Right forelimb (tissue), 1 donor: Measurements from ENCODE around the gene SARNP.
"Not testable (repeated sequence)": the region's sequence is repeated elsewhere in the genome, so short reads cannot be mapped to it uniquely, and the experiment has no call there.

Experiments
- DNase-seq: peaks from one replicate; pipeline ENCODE4 v3.0.0-alpha.2; 2018

Gene SARNP

DNA sequence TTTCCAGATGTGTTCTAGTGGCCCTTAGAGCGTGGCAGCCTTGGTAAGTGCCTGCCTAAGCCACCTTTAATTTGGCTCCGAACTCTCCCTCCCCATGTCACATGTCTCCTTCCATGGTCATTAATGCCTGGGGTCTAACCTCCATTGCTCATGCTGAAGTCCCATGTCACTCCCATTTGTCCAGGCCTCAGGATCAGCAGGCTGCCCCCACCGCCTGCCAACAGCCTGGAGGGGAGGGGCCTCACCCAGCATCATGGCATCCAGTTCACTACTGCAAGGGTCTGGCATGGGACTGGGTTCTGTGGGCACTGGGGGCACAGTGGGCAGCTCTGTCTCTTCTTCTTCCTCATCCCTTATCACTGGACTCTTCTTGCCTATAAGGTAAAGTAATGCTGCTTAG lies 20.8 kb upstream of the SARNP start:
- no peak for DNase-seq

DNA sequence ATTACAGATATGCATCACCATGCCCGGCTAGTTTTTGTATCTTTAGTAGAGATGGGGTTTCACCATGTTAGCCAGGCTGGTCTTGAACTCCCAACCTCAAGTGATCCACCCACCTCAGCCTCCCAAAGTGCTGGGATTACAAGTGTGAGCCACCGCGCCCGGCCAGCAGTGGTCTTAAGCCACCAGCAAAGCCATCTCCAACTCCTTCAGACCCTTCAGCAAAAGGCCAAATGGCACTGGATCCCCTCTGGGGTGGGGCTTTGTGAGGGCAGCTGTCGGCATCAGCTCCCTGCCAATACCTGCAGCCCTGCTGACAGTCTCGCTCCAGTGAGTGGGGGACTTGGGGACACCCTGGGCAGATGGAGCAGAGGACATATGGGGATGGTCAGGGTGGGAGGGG lies 16.9 kb upstream of the SARNP start:
- DNase-seq: not testable (repeated sequence)

- DNase-seq: no peak
Measured at GRCh38 chr12:55833056-55833455, 15.5 kb upstream of the SARNP start.

GRCh38 chr12:55831447-55831815 lies 13.9 kb upstream of the SARNP start:
- no peak for DNase-seq

GRCh38 chr12:55830601-55831446 lies 13.3 kb upstream of the SARNP start:
- DNase-seq: peak; percentile 94

GRCh38 chr12:55829967-55830600 lies 12.6 kb upstream of the SARNP start:
- DNase-seq: no peak

DNA sequence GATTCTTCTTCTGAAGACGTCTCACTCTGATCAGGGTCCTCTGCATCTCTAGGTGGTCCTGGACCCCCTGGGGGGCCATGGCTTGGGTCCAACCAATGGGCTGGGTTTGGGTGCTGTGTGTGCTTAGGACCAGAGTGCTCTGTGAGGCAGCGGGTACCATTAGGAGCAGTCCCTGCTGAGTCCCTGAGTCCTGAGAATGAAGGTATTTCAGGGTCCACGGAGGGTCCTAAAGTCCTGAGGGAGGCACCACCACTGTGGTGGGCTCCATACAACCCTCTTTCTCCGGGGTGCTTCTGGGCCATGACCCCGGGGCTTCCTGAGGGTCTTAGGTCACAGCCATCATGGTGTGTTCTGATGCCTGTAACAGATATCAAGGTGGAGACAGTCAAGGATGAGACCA lies 10.8 kb upstream of the SARNP start:
- DNase-seq: no peak

DNA sequence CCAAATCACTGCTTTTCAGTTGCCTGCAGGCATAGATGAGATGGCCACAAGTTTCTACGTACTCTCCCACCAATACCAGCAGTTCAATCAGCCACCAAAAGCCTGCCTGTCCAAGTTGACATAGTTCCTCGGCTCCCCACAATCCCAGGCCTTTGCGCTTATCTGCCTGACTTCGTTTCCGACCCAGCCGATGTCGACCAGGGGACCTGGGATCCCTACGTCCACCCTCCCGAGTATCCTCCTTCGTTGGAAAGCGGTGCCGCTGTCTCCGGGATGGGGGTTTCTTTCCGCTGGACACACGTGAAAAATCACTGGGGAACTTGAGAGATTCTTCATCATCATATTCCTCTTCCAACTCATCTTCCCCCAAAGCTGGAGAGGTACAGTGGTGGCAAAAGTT lies 10.3 kb upstream of the SARNP start:
- DNase-seq: no peak

DNA sequence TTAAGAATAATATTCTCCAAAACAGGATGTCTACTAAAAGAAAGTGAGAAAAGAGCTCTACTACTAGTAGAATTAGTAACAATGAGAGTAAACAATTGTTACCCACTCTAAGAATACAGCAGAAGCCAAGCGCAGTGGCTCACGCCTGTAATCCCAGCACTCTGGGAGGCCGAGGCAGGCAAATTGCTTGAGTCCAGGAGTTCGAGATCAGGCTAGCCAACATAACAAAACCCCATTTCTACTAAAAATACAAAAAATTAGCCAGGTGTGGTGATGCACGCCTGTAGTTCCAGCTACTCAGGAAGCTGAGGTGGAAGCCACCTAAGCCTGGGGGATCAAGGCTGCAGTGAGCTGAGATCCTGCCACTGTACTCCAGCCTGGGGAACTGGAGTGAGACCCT lies 7.2 kb upstream of the SARNP start:
- DNase-seq: no peak

- DNase-seq: no peak
Measured at GRCh38 chr12:55823419-55823818, 5.9 kb upstream of the SARNP start.

- DNase-seq: no peak
Measured at GRCh38 chr12:55822228-55822627, 4.7 kb upstream of the SARNP start.

GRCh38 chr12:55820679-55821078 lies 3.2 kb upstream of the SARNP start:
- no peak for DNase-seq

DNA sequence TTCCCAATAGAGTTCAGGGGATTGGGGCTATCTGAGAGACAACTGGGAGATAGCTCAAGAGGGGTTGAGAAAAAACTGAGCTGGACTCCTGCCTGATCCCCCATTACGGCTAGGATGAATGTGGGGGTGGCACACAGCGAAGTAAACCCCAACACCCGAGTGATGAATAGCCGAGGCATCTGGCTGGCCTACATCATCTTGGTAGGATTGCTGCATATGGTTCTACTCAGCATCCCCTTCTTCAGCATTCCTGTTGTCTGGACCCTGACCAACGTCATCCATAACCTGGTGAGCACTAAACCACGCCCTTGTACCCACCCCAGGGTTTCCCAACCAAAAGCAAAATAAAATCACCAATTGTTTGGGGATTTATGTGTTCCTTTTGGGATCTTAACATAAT lies 1.4 kb upstream of the SARNP start:
- no peak for DNase-seq

DNA sequence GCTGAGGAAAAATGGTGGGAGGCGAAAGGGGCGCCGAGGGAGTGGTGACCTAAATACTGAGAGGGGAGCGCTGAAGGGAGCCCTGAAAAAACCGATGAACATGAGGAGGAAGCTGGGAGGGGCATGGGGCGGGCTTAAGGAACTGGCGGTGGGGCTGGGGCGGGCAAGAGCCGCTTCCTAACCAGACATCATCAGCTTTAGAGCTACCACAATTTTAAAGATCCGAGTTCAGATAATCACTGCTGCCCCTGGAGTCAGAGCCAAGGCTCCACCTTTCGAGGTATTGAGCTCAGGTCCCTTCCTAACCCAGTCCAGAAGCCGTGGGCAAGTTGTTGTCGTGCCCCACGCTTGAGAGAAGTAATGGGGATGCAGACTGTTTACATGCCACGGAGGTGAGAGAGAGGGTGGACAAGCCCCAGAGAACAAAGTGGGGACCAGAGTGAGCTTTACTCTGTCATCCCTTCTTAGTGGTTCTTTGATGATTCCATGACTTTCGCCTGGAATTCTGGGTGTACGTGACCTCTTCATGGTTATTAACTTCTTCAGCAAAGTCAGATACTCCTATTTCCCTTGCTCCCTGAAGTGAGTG lies 710 bp upstream of the SARNP start:
- DNase-seq: no peak

DNA sequence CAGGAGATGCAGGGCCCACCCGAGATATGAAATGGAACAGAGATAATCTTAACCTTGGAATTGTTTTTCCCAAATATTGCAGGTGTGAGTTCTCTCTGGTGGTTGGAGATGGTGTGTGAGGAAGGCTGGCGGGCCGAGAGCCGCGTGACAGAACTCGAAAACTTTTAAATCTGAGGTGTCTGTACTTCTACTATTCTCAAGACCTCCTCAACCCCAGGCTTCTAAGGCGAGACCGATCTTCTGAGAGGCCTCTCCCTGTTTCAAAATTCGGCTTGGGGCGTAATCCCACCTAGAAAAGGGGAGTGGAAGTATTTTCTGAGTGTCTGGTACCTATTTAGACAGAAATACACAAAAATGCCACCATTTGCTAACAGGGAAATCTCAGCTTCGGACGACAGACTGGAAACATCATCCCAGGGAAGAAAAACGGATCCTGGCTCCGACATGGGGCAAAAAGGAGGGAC lies 611 bp downstream of the SARNP start:
- DNase-seq: peak; percentile 64

DNA sequence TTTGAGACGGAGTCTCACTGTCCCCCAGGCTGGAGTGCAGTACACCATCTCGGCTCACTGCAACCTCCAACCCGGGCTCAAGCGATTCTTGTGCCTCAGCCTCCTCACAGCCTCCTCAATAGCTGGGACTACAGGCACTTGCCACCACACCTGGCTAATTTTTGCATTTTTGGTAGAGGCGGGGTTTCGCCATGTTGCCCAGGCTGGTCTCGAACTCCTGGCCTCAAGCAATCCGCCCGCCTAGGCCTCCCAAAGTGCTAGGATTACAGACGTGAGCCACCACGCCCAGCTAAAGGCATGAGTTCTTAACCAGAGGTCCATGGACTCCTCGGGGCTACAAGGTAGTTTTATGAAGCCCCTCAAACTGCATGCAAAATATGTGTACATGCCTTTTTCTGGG lies 2.1 kb downstream of the SARNP start:
- no peak for DNase-seq

DNA sequence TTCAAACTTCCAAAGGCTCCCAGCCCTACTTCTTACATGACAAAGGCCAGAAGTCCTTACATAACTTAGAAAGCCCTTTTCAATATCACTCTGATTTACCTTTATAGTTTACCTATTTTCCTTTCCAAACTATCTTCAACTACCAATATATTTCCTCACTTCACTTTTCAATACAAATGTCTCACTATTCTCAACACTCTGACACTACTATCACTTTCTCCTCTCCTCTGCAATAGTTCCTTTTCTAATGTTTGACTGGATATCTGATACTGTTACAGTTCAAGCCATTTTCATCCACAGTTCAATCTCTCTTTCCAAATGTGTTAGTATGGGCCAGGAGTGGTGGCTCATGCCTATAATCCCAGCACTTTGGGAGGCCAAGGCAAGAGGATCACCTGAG lies 3.3 kb downstream of the SARNP start:
- DNase-seq: no peak

DNA sequence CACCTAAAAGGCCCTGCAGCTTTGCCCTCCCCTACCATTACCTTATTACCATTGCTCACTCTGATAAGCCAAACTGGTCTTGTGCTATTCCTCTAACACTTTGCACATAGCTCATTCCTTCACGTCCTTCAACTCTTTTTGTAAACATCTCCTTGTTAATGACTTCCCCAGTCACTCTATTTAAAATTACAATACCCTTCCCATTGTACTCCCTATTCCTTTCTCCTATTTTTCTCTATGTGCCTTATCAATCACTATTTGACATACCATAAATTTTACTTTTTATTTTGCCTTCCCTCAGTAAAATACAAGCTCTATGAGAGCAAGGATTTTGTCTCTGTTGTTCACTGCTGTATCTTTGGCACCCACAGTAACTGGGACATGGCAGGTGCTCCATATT lies 5.4 kb downstream of the SARNP start:
- DNase-seq: no peak

GRCh38 chr12:55809274-55809673 lies 8.2 kb downstream of the SARNP start:
- no peak for DNase-seq

GRCh38 chr12:55806982-55807381 lies 10.5 kb downstream of the SARNP start:
- DNase-seq: no peak

GRCh38 chr12:55797550-55797949 lies 20.0 kb downstream of the SARNP start:
- no peak for DNase-seq

GRCh38 chr12:55797068-55797467 lies 20.5 kb downstream of the SARNP start:
- no peak for DNase-seq

GRCh38 chr12:55795950-55796349 lies 21.6 kb downstream of the SARNP start:
- no peak for DNase-seq

DNA sequence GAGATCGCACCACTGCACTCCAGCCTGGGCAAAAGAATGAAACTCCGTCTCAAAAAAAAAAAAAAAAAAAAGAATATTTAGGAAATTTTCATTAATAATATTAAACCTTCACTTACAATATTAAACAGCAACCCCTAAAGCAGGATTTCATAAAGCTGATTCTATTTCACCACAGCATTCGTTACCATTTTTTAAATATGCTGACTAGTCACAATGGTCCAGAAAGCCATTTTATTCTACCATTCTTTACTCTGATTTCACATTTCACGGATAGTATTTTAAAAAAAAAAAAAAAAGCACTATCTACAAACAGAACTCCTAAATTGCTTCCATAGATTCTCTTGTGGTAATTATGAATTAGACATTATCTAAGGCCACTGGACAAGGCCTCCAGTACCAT lies 27.6 kb downstream of the SARNP start:
- DNase-seq: no peak
